ENCODE results near the gene ICAM2. TPM values are rescaled to one million over a fixed set of nuclear protein-coding genes. Genes with fewer than 3 reads are reported as not detected.

The ICAM2 gene
- 4.4 and 12.1 TPM in 2 replicates for total RNA-seq (2014; rRNA removed; shearing (Covaris generic); ENCODE audit: low replicate concordance)

DNA sequence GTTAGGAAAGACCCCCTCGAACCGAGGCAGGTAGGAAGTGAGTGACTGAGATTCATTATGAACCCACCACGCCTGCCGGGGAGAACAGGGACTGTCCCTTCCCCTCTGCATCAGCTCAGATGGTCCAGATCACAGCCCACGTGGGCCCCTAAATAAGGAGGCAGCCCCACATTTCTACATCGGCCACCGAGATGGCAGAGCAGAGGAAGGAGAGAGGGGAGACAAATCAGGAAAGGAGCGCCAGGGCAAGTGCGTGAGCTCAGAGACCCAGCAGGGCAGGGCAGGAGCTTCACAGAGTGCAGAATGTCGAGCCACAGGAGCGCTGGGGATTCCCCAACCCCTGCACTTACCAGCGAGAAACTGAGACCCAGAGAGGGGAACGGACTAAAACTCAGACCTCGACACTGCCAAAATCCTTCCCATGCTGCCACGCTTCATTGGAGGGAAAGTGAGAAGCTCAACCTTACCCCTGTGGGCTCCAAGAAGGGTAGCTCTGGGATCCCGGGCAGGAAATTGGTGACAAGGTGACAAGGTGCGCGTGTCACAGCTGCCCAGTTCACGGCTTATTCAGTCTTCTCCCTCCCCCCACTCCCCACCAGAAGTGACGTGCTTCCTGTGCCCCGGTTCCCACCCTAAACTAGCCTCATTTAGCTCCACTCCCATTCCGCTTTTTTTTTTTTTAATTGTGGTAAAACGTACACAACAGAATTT, at the start of gene ICAM2:
Gene ICAM2, minus strand, starts transcription at position 578 of the 711 bp plus-strand sequence. CDS start 13,942 bp downstream, outside the sequence.
- H3K9ac ChIP-seq (ENCODE audit: low read length), result peak within 1 kb of the TSS; percentile 62
- H3K27me3 ChIP-seq (ENCODE audit: low read length), result no peaks in the 10 kb centered on the region
- H3K79me2 ChIP-seq (ENCODE audit: low read length), result no peaks in the 10 kb centered on the region
- peaks cover 14% of the 10 kb centered on the region for H3K4me1 ChIP-seq (ENCODE audit: low read length)
- H3K9me3 ChIP-seq (ENCODE audit: low read length), result no peaks in the 10 kb centered on the region
- DNase-seq, result peak; percentile 55
- H3K27ac ChIP-seq (ENCODE audit: low read length), result no peak within 1 kb of the TSS
- no peaks in the 10 kb centered on the region for H3K9me2 ChIP-seq (replicated peaks; ENCODE audit: insufficient read depth, low read length)
- H3K4me3 ChIP-seq (ENCODE audit: low read length), result peak within 1 kb of the TSS; percentile 59; the same call in 1 of the 2 replicates
- H4K20me1 ChIP-seq (ENCODE audit: insufficient read depth, low read depth, low read length), result no peaks in the 10 kb centered on the region
- H3K36me3 ChIP-seq (ENCODE audit: insufficient read depth, low read length), result no peaks in the 10 kb centered on the region
- peak within 1 kb of the TSS; percentile 86 for H2AFZ ChIP-seq (ENCODE audit: low read length)
- H3K4me2 ChIP-seq (ENCODE audit: low read depth, low read length, poor library complexity, severe bottlenecking), result peak within 1 kb of the TSS; percentile 70

DNA sequence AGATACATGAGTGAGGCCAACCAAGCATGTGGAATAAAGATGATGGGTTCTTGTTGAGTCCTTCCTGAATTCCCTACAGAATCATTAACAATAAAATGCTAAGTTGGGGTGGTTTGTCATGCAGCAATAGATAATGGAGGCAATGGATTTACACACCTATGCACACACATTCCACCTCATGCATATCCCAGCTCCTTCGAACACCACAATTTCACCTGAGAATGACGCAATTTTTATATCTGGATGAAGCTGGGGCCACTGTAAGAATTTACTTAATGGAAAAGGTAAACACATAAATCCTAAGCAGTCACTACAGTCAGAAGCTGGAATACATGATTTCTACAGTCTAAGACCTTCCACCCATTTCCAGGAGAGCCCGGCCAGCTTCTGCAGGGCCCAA, 49.8 kb upstream of the ICAM2 start:
- H3K9ac ChIP-seq (ENCODE audit: low read length), result no peak overlapping the region
- DNase-seq, result no peak
- no peak overlapping the region for H3K4me3 ChIP-seq (ENCODE audit: low read length)
- H3K27ac ChIP-seq (ENCODE audit: low read length), result no peak overlapping the region
- H3K79me2 ChIP-seq (ENCODE audit: low read length), result no peaks in the 10 kb centered on the region
- H3K9me2 ChIP-seq (replicated peaks; ENCODE audit: insufficient read depth, low read length), result no peaks in the 10 kb centered on the region
- H3K36me3 ChIP-seq (ENCODE audit: insufficient read depth, low read length), result no peaks in the 10 kb centered on the region
- H3K4me1 ChIP-seq (ENCODE audit: low read length), result peaks cover 18% of the 10 kb centered on the region
- no peak overlapping the region for H3K4me2 ChIP-seq (ENCODE audit: low read depth, low read length, poor library complexity, severe bottlenecking)
- H3K9me3 ChIP-seq (ENCODE audit: low read length), result no peaks in the 10 kb centered on the region
- no peak overlapping the region for H2AFZ ChIP-seq (ENCODE audit: low read length)
- H4K20me1 ChIP-seq (ENCODE audit: insufficient read depth, low read depth, low read length), result 0 out of 2 replicates have a peak, but pooled peaks cover 4% of the 10 kb centered on the region
- no peaks in the 10 kb centered on the region for H3K27me3 ChIP-seq (ENCODE audit: low read length)

DNA sequence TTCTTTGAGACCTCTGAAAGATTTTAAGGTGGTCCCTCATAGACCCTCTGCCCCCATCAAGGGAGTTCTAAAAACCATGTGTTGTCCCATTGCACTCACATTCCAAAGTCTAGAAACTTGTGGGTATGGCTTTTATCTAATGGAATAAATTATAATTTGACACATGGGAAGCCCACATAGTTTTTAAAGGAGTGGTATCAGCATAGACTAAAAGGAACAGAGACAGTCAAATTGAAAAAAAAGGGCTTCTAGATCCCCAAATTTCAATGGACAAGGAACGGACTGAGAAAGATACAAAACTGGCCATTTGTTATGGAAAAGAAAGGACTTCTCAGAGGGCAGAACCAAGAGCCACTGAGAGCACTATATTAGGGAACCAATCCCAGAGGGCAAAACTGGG, 48.7 kb upstream of the ICAM2 start:
- Histone ChIP-seq H2AFZ (ENCODE audit: low read length) (no peak overlapping the region), H3K36me3 (ENCODE audit: insufficient read depth, low read length) (no peaks in the 10 kb centered on the region)

DNA sequence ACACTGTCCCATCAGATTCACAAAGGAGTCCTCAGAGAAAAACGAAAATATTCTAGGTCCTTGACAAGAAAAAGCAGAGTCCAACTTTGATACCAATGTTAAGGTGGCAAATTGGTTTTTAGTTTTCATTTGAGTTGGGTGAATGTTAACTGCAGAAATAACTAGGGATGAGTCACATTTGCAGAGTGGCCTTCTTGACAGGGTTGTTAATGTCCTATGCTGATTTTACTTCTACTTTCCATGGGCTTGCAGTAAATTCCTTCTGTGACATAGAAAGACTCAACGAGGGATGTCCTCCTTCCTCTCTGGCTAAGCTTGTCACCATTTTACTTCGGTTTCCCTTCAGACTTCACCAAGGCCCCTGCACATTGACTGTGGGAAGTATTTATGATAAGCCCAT, 47.2 kb upstream of the ICAM2 start:
- Histone ChIP-seq H2AFZ (ENCODE audit: low read length) (no peak overlapping the region), H3K27ac (ENCODE audit: low read length) (no peak overlapping the region), H3K4me1 (ENCODE audit: low read length) (no peaks in the 10 kb centered on the region), H3K4me2 (ENCODE audit: low read depth, low read length, poor library complexity, severe bottlenecking) (no peak overlapping the region), H3K27me3 (ENCODE audit: low read length) (no peaks in the 10 kb centered on the region), H3K9ac (ENCODE audit: low read length) (no peak overlapping the region), H3K4me3 (ENCODE audit: low read length) (no peak overlapping the region), H3K79me2 (ENCODE audit: low read length) (no peaks in the 10 kb centered on the region), H4K20me1 (ENCODE audit: insufficient read depth, low read depth, low read length) (peaks cover 4% of the 10 kb centered on the region; the same call in 1 of the 2 replicates), H3K9me2 (replicated peaks; ENCODE audit: insufficient read depth, low read length) (no peaks in the 10 kb centered on the region), H3K9me3 (ENCODE audit: low read length) (no peaks in the 10 kb centered on the region), H3K36me3 (ENCODE audit: insufficient read depth, low read length) (no peaks in the 10 kb centered on the region)
- no peak for DNase-seq

More for the DNA sequence above, 48.7 kb upstream of the ICAM2 start:
- no peak overlapping the region for H3K4me2 ChIP-seq (ENCODE audit: low read depth, low read length, poor library complexity, severe bottlenecking)
- H3K27me3 ChIP-seq (ENCODE audit: low read length), result no peaks in the 10 kb centered on the region
- no peak overlapping the region for H3K9ac ChIP-seq (ENCODE audit: low read length)
- no peak for DNase-seq
- H3K4me3 ChIP-seq (ENCODE audit: low read length), result no peak overlapping the region
- H3K9me3 ChIP-seq (ENCODE audit: low read length), result no peaks in the 10 kb centered on the region
- H3K27ac ChIP-seq (ENCODE audit: low read length), result no peak overlapping the region
- H3K4me1 ChIP-seq (ENCODE audit: low read length), result peaks cover 7% of the 10 kb centered on the region
- H3K79me2 ChIP-seq (ENCODE audit: low read length), result no peaks in the 10 kb centered on the region
- no peaks in the 10 kb centered on the region for H3K9me2 ChIP-seq (replicated peaks; ENCODE audit: insufficient read depth, low read length)
- peaks cover 4% of the 10 kb centered on the region; the same call in 1 of the 2 replicates for H4K20me1 ChIP-seq (ENCODE audit: insufficient read depth, low read depth, low read length)

DNA sequence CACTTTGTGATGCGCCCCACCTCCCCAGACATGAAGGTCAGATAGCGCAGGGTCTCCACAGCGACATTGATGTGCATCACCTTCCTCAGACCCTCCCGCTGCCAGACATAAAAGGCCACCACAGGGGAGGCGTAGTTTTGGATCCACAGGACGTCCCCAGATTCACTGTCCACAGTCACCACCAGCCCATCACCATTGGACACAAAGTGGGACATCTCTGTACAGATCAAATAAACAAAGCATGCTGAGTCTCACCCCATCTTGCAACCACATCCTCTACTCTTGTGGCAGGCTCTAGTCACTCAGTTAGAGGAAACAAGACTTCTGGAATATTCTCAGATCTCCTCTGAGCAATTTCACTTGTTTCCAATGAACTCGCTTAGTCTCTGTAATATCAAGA, 46.3 kb upstream of the ICAM2 start:
- peaks cover 4% of the 10 kb centered on the region; the same call in 1 of the 2 replicates for H4K20me1 ChIP-seq (ENCODE audit: insufficient read depth, low read depth, low read length)
- H3K27ac ChIP-seq (ENCODE audit: low read length), result no peak overlapping the region
- no peaks in the 10 kb centered on the region for H3K9me3 ChIP-seq (ENCODE audit: low read length)
- no peak overlapping the region for H2AFZ ChIP-seq (ENCODE audit: low read length)
- DNase-seq, result no peak
- H3K4me2 ChIP-seq (ENCODE audit: low read depth, low read length, poor library complexity, severe bottlenecking), result no peak overlapping the region
- H3K79me2 ChIP-seq (ENCODE audit: low read length), result no peaks in the 10 kb centered on the region
- H3K4me3 ChIP-seq (ENCODE audit: low read length), result no peak overlapping the region
- no peaks in the 10 kb centered on the region for H3K36me3 ChIP-seq (ENCODE audit: insufficient read depth, low read length)
- H3K27me3 ChIP-seq (ENCODE audit: low read length), result no peaks in the 10 kb centered on the region
- H3K9ac ChIP-seq (ENCODE audit: low read length), result no peak overlapping the region
- H3K4me1 ChIP-seq (ENCODE audit: low read length), result no peaks in the 10 kb centered on the region
- H3K9me2 ChIP-seq (replicated peaks; ENCODE audit: insufficient read depth, low read length), result no peaks in the 10 kb centered on the region

DNA sequence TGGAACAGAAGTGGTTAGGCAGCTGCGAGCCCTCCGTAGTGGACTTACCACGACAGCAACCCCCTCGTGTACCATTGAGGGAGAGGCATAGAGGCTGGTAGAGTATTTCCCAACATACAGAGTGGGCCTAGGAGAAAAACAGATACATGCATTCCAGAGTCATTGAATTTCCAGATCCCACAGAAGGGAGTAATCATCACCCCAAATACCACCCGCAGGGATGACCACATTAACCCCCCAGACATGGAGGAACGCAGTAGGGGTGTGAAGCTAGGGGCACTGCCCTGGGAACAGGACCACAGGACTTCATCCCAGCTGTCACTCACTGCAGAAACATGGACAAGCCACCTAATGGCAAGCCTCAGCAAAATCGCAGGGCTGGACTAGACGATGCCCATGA, 44.7 kb upstream of the ICAM2 start:
- H3K4me1 ChIP-seq (ENCODE audit: low read length), result no peaks in the 10 kb centered on the region

DNA sequence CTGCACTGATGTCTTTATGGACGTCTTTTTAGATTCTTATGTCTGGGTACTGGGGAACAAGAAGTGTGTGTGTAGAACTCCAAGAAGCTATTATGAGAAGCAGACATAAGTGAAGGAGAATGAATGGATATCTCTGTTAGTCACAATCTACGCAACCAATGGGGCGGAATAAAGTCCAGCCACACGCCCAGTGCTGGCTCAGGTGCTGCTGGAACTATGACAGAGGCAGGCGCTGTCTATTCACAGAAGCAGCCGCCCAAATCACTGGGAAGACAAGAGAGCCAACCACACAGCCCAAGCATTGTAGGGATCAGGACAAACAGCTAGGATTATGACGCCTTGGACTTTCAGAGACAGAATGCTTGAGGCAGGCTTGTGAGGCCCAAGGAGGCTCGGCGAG, 43.9 kb upstream of the ICAM2 start:
- H3K9ac ChIP-seq (ENCODE audit: low read length), result no peak overlapping the region
- H3K4me1 ChIP-seq (ENCODE audit: low read length), result no peaks in the 10 kb centered on the region
- no peak overlapping the region for H3K4me2 ChIP-seq (ENCODE audit: low read depth, low read length, poor library complexity, severe bottlenecking)
- no peak overlapping the region for H3K27ac ChIP-seq (ENCODE audit: low read length)
- no peaks in the 10 kb centered on the region for H3K9me2 ChIP-seq (replicated peaks; ENCODE audit: insufficient read depth, low read length)
- no peaks in the 10 kb centered on the region; the same call in 1 of the 2 replicates for H4K20me1 ChIP-seq (ENCODE audit: insufficient read depth, low read depth, low read length)
- H3K9me3 ChIP-seq (ENCODE audit: low read length), result no peaks in the 10 kb centered on the region
- no peaks in the 10 kb centered on the region for H3K36me3 ChIP-seq (ENCODE audit: insufficient read depth, low read length)
- H3K79me2 ChIP-seq (ENCODE audit: low read length), result no peaks in the 10 kb centered on the region
- no peaks in the 10 kb centered on the region for H3K27me3 ChIP-seq (ENCODE audit: low read length)
- H3K4me3 ChIP-seq (ENCODE audit: low read length), result no peak overlapping the region
- DNase-seq, result no peak
- no peak overlapping the region for H2AFZ ChIP-seq (ENCODE audit: low read length)

More for the DNA sequence above, 44.7 kb upstream of the ICAM2 start:
- DNase-seq, result no peak
- Histone ChIP-seq H3K4me3 (ENCODE audit: low read length) (no peak overlapping the region), H3K4me2 (ENCODE audit: low read depth, low read length, poor library complexity, severe bottlenecking) (no peak overlapping the region), H3K9me3 (ENCODE audit: low read length) (no peaks in the 10 kb centered on the region), H2AFZ (ENCODE audit: low read length) (no peak overlapping the region), H3K36me3 (ENCODE audit: insufficient read depth, low read length) (no peaks in the 10 kb centered on the region), H3K27ac (ENCODE audit: low read length) (no peak overlapping the region), H3K9me2 (replicated peaks; ENCODE audit: insufficient read depth, low read length) (no peaks in the 10 kb centered on the region), H3K9ac (ENCODE audit: low read length) (no peak overlapping the region), H4K20me1 (ENCODE audit: insufficient read depth, low read depth, low read length) (peaks cover under 1% of the 10 kb centered on the region; the same call in 1 of the 2 replicates), H3K27me3 (ENCODE audit: low read length) (no peaks in the 10 kb centered on the region), H3K79me2 (ENCODE audit: low read length) (no peaks in the 10 kb centered on the region)

DNA sequence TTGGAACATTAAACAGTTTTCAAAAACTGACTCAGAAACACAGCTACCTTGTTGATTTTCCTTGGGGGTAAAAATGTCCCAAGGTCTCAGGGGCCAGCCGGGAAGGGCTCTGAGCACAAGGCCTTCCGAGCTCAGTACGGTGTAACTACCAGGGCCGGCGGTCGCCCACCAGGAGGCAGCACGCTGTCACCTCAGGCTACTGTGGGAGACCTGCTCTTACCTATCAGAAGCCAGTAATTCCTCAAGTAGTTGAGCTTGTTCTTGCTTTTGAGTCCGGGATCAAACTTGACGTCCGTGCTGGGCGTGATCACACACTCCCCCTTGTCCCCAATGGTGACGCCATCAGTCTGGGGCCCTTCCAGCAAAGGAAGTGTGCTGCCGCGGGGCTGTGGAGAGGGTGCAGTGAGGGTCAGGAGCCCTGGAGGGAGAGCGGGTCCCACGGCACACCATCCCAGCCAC, 43.4 kb upstream of the ICAM2 start:
- H3K36me3 ChIP-seq (ENCODE audit: insufficient read depth, low read length), result no peaks in the 10 kb centered on the region
- peak; percentile 63 for DNase-seq
- no peaks in the 10 kb centered on the region; the same call in 1 of the 2 replicates for H4K20me1 ChIP-seq (ENCODE audit: insufficient read depth, low read depth, low read length)
- H3K4me2 ChIP-seq (ENCODE audit: low read depth, low read length, poor library complexity, severe bottlenecking), result no peak overlapping the region
- no peak overlapping the region for H3K4me3 ChIP-seq (ENCODE audit: low read length)
- H2AFZ ChIP-seq (ENCODE audit: low read length), result no peak overlapping the region
- no peak overlapping the region for H3K9ac ChIP-seq (ENCODE audit: low read length)
- no peaks in the 10 kb centered on the region for H3K9me3 ChIP-seq (ENCODE audit: low read length)
- H3K4me1 ChIP-seq (ENCODE audit: low read length), result no peaks in the 10 kb centered on the region
- H3K27ac ChIP-seq (ENCODE audit: low read length), result no peak overlapping the region
- no peaks in the 10 kb centered on the region for H3K9me2 ChIP-seq (replicated peaks; ENCODE audit: insufficient read depth, low read length)
- no peaks in the 10 kb centered on the region for H3K79me2 ChIP-seq (ENCODE audit: low read length)
- no peaks in the 10 kb centered on the region for H3K27me3 ChIP-seq (ENCODE audit: low read length)

Data from Karpas-422 (cell line).